Mesothelial cell of epicardium (in vitro differentiated cells): ENCODE measurements around the gene RPS19. TPM values are rescaled to one million over a fixed set of nuclear protein-coding genes. Genes with fewer than 3 reads are reported as not detected.

Source experiments
- DNase-seq, 2 experiments: peaks; one replicate each; pipeline ENCODE4 v3.0.0; 2021; ENCODE audit warnings: low spot score in 2 of 2; ENCODE audit not compliant: unreplicated experiment in 2 of 2
- H3K27ac Mint-ChIP-seq: 2 replicates; pipeline ENCODE4 v1.8.0; 2021; ENCODE audit warnings: mixed read lengths
- H3K27me3 Mint-ChIP-seq: 2 replicates; pipeline ENCODE4 v1.8.0; 2021; ENCODE audit warnings: low read depth, mixed read lengths
- H3K36me3 Mint-ChIP-seq: 2 replicates; pipeline ENCODE4 v1.8.0; 2021; ENCODE audit warnings: mixed read lengths
- H3K4me1 Mint-ChIP-seq: 2 replicates; pipeline ENCODE4 v1.8.0; 2021; ENCODE audit warnings: mixed read lengths
- H3K4me3 Mint-ChIP-seq: 2 replicates; pipeline ENCODE4 v1.8.0; 2021; ENCODE audit warnings: mild to moderate bottlenecking, moderate library complexity, mixed read lengths
- H3K9me3 Mint-ChIP-seq: 2 replicates; pipeline ENCODE4 v1.8.0; 2021; ENCODE audit warnings: mixed read lengths
- total RNA-seq: library from RNA; stranded (reverse); gene quantifications from 3 replicates; pipeline ENCODE4 v1.2.1, GENCODE V29; 2021
- TF ChIP-seq, protein P1 (sequence below): fragments of 200-600 bp; sonication (generic); IDR thresholded peaks from one replicate; pipeline ENCODE4 v1.5.0; 2021; ENCODE audit warnings: antibody characterized with exemption; ENCODE audit not compliant: unreplicated experiment

RPS19 gene
- total RNA-seq, 1 donor from 2014 or later: 2,197 TPM

DNA sequence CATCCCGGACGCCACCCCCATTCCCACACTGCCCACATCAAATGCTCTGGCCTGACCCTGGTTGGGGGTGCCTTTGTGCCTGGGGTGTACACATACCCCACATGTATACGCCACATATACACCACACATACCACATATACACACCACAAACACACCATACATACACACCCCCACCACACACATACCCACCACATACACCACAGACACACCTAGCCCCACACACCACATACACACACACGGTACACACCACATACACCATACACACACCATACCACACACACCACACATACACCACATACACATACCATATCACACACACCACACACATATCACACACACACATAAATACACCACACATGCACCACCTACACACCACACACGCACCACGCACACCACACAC lies 58.0 kb downstream of the RPS19 start:
- DNase-seq: no peak
- H3K27ac Mint-ChIP-seq: no peak overlapping the region
- H3K4me3 Mint-ChIP-seq: no peak overlapping the region
- H3K36me3 Mint-ChIP-seq: no peaks in the 10 kb centered on the region
- no peaks in the 10 kb centered on the region for H3K4me1 Mint-ChIP-seq
- H3K9me3 Mint-ChIP-seq: no peaks in the 10 kb centered on the region
- TF ChIP-seq, protein P1, sequence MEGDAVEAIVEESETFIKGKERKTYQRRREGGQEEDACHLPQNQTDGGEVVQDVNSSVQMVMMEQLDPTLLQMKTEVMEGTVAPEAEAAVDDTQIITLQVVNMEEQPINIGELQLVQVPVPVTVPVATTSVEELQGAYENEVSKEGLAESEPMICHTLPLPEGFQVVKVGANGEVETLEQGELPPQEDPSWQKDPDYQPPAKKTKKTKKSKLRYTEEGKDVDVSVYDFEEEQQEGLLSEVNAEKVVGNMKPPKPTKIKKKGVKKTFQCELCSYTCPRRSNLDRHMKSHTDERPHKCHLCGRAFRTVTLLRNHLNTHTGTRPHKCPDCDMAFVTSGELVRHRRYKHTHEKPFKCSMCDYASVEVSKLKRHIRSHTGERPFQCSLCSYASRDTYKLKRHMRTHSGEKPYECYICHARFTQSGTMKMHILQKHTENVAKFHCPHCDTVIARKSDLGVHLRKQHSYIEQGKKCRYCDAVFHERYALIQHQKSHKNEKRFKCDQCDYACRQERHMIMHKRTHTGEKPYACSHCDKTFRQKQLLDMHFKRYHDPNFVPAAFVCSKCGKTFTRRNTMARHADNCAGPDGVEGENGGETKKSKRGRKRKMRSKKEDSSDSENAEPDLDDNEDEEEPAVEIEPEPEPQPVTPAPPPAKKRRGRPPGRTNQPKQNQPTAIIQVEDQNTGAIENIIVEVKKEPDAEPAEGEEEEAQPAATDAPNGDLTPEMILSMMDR: no peak
- H3K27me3 Mint-ChIP-seq: peaks cover 33% of the 10 kb centered on the region

GRCh38 chr19:41918653-41919244 lies 58.7 kb downstream of the RPS19 start:
- H3K9me3 Mint-ChIP-seq: no peaks in the 10 kb centered on the region
- H3K27me3 Mint-ChIP-seq: peaks cover 31% of the 10 kb centered on the region

GRCh38 chr19:41919948-41920712 lies 60.1 kb downstream of the RPS19 start:
- TF ChIP-seq, protein P1: no peak
- Mint-ChIP-seq H3K27me3 (peaks cover 21% of the 10 kb centered on the region), H3K9me3 (no peaks in the 10 kb centered on the region), H3K4me1 (no peaks in the 10 kb centered on the region), H3K36me3 (no peaks in the 10 kb centered on the region), H3K4me3 (no peak overlapping the region), H3K27ac (no peak overlapping the region)
- no peak for DNase-seq

More at GRCh38 chr19:41918653-41919244, 58.7 kb downstream of the RPS19 start:
- H3K27ac Mint-ChIP-seq: no peak overlapping the region
- no peak overlapping the region for H3K4me3 Mint-ChIP-seq
- H3K36me3 Mint-ChIP-seq: no peaks in the 10 kb centered on the region
- DNase-seq: no peak
- no peaks in the 10 kb centered on the region for H3K4me1 Mint-ChIP-seq
- TF ChIP-seq, protein P1: no peak

GRCh38 chr19:41920882-41921576 lies 61.0 kb downstream of the RPS19 start:
- Mint-ChIP-seq H3K9me3 (no peaks in the 10 kb centered on the region), H3K36me3 (no peaks in the 10 kb centered on the region), H3K4me3 (no peak overlapping the region), H3K27ac (no peak overlapping the region), H3K4me1 (no peaks in the 10 kb centered on the region), H3K27me3 (peaks cover 21% of the 10 kb centered on the region)
- DNase-seq: no peak
- TF ChIP-seq, protein P1: no peak

GRCh38 chr19:41921577-41922576 lies 61.8 kb downstream of the RPS19 start:
- H3K36me3 Mint-ChIP-seq: no peaks in the 10 kb centered on the region
- no peak for DNase-seq
- TF ChIP-seq, protein P1: no peak
- peaks cover 21% of the 10 kb centered on the region for H3K27me3 Mint-ChIP-seq
- no peak overlapping the region for H3K4me3 Mint-ChIP-seq
- H3K4me1 Mint-ChIP-seq: no peaks in the 10 kb centered on the region
- no peak overlapping the region for H3K27ac Mint-ChIP-seq
- H3K9me3 Mint-ChIP-seq: no peaks in the 10 kb centered on the region
